GM19328 (cell line): ENCODE measurements around the gene NKAIN4.

ENCODE experiments used
- ATAC-seq: cut with Tn5 transposase; IDR thresholded peaks from one replicate; pipeline ENCODE4 v1.9.1; 2021; ENCODE audit warnings: mild to moderate bottlenecking, moderate library complexity; ENCODE audit not compliant: unreplicated experiment

NKAIN4 gene

GRCh38 chr20:63254232-63254605 lies at the start of gene NKAIN4:
Gene NKAIN4 (minus strand): TSS chr20:63254463. CDS start chr20:63254450, 13 bp downstream.
- ATAC-seq: no peak

GRCh38 chr20:63303095-63303666 lies 48.9 kb upstream of the NKAIN4 start:
- no peak for ATAC-seq

GRCh38 chr20:63301671-63302070 lies 47.4 kb upstream of the NKAIN4 start:
- ATAC-seq: no peak

GRCh38 chr20:63298731-63299312 lies 44.6 kb upstream of the NKAIN4 start:
- no peak for ATAC-seq

- ATAC-seq: no peak
Measured at GRCh38 chr20:63297796-63298572, 43.7 kb upstream of the NKAIN4 start.

- ATAC-seq: no peak
Measured at GRCh38 chr20:63297371-63297781, 43.1 kb upstream of the NKAIN4 start.

- ATAC-seq: no peak
Measured at GRCh38 chr20:63296531-63297299, 42.5 kb upstream of the NKAIN4 start.

- no peak for ATAC-seq
Measured at GRCh38 chr20:63295846-63296245, 41.6 kb upstream of the NKAIN4 start.

GRCh38 chr20:63295422-63295821 lies 41.2 kb upstream of the NKAIN4 start:
- no peak for ATAC-seq

- ATAC-seq: no peak
Measured at GRCh38 chr20:63295018-63295417, 40.8 kb upstream of the NKAIN4 start.

- no peak for ATAC-seq
Measured at GRCh38 chr20:63294536-63294900, 40.3 kb upstream of the NKAIN4 start.

- ATAC-seq: no peak
Measured at GRCh38 chr20:63293871-63294535, 39.7 kb upstream of the NKAIN4 start.

GRCh38 chr20:63293456-63293855 lies 39.2 kb upstream of the NKAIN4 start:
- ATAC-seq: no peak

- ATAC-seq: no peak
Measured at GRCh38 chr20:63292904-63293303, 38.6 kb upstream of the NKAIN4 start, which contains the start of gene COL20A1. Gene COL20A1 (plus strand): TSS chr20:63293186. CDS start chr20:63295108, 1,922 bp downstream.

- ATAC-seq: no peak
Measured at GRCh38 chr20:63292292-63292701, 38.0 kb upstream of the NKAIN4 start.

- no peak for ATAC-seq
Measured at GRCh38 chr20:63291811-63292210, 37.5 kb upstream of the NKAIN4 start.

GRCh38 chr20:63290677-63291472 lies 36.6 kb upstream of the NKAIN4 start:
- no peak for ATAC-seq

GRCh38 chr20:63290136-63290676 lies 35.9 kb upstream of the NKAIN4 start:
- ATAC-seq: no peak

- no peak for ATAC-seq
Measured at GRCh38 chr20:63289311-63290135, 35.3 kb upstream of the NKAIN4 start.
